Measurements from ENCODE around the gene TBC1D20. TPM values are rescaled to one million over a fixed set of nuclear protein-coding genes. Genes with fewer than 3 reads are reported as not detected.

Gene TBC1D20
- total and polyA plus RNA-seq, 2 of the 4 experiments (the other 2 are of a cell fraction) = 39.1 to 42.8 TPM

DNA sequence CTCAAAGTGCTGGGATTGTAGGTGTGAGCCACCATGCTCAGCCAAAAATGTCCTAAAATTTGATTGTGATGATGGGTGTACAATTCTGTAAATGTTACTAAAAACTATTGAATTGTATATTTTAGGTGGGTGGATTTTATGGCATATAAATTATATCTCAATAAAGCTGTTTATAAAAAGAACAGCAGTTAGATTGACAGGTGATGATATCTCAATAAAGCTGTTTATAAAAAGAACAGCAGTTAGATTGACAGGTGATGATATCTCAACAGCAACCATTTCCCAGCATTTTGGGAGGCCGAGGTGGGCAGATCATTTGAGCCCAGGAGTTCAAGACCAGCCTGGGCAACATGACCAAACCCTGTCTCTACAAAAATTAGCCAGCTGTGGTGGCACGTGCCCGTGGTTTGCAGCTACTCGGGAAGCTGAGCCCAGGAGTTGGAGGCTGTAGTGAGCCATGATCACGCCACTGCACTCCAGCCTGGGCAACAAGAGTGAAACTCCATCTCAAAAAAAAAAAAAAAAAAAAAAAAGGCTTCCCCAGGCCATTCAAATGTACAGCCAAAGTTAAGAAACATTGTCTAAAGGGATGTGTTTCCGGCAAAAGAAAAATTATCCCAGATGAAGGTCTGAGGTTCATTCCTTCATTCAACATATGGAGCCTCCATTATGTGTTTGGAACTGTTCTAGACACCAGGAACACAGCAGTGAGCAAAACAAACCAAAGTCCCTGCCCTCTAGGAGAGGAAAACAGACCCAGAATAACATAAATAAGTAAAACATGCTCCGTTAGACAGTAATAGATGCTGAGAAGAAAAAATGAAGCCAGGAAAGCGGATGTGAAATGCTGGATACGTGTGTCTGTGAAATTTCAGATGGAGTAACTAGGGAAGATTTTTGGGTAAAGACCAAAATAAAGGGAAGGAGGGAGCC, 55.9 kb downstream of the TBC1D20 start:
- TF ChIP-seq RCOR1 (IDR thresholded peaks at IDR 0.05; ENCODE audit: insufficient replicate concordance, low read length) (no peak), MXI1 (IDR thresholded peaks at IDR 0.05; ENCODE audit: borderline replicate concordance, low read depth, low read length) (no peak), RAD21 (IDR thresholded peaks at IDR 0.05; ENCODE audit: low read length) (no peak), SMC3 (IDR thresholded peaks at IDR 0.05; ENCODE audit: low read depth, low read length) (no peak), MAZ (IDR thresholded peaks at IDR 0.05; ENCODE audit: borderline replicate concordance, low read depth, low read length) (no peak), NFE2L2 (IDR thresholded peaks at IDR 0.05; ENCODE audit: low read depth, low read length) (no peak), BHLHE40 (IDR thresholded peaks at IDR 0.05; ENCODE audit: low read depth, low read length) (no peak)
- TF ChIP-seq, protein P1, sequence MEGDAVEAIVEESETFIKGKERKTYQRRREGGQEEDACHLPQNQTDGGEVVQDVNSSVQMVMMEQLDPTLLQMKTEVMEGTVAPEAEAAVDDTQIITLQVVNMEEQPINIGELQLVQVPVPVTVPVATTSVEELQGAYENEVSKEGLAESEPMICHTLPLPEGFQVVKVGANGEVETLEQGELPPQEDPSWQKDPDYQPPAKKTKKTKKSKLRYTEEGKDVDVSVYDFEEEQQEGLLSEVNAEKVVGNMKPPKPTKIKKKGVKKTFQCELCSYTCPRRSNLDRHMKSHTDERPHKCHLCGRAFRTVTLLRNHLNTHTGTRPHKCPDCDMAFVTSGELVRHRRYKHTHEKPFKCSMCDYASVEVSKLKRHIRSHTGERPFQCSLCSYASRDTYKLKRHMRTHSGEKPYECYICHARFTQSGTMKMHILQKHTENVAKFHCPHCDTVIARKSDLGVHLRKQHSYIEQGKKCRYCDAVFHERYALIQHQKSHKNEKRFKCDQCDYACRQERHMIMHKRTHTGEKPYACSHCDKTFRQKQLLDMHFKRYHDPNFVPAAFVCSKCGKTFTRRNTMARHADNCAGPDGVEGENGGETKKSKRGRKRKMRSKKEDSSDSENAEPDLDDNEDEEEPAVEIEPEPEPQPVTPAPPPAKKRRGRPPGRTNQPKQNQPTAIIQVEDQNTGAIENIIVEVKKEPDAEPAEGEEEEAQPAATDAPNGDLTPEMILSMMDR (conservative IDR thresholded peaks at IDR 0.05; ENCODE audit: low read depth, low read length) = no peak
- TF ChIP-seq, protein P2, sequence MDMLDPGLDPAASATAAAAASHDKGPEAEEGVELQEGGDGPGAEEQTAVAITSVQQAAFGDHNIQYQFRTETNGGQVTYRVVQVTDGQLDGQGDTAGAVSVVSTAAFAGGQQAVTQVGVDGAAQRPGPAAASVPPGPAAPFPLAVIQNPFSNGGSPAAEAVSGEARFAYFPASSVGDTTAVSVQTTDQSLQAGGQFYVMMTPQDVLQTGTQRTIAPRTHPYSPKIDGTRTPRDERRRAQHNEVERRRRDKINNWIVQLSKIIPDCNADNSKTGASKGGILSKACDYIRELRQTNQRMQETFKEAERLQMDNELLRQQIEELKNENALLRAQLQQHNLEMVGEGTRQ (IDR thresholded peaks at IDR 0.05; ENCODE audit: low read depth, low read length) = no peak
- TF ChIP-seq, protein P3, sequence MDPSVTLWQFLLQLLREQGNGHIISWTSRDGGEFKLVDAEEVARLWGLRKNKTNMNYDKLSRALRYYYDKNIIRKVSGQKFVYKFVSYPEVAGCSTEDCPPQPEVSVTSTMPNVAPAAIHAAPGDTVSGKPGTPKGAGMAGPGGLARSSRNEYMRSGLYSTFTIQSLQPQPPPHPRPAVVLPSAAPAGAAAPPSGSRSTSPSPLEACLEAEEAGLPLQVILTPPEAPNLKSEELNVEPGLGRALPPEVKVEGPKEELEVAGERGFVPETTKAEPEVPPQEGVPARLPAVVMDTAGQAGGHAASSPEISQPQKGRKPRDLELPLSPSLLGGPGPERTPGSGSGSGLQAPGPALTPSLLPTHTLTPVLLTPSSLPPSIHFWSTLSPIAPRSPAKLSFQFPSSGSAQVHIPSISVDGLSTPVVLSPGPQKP (IDR thresholded peaks at IDR 0.05; ENCODE audit: borderline replicate concordance, low read depth, low read length) = no peak
- no peak overlapping the region for H3K4ac ChIP-seq (ENCODE audit: low read depth, low read length)
- WGBS, 2 experiments (ENCODE audit: extremely low coverage in 2 of 2, insufficient read length in 1 of 2) = 82% methylated on average over 2 of the region's 9 CpGs; no CpG with 5 or more reads in 1 of the 2 experiments
- peak overlapping the region; percentile 40 to 41; a peak in 2 of 4 replicates for H4K8ac ChIP-seq (ENCODE audit: low read depth in 2 of 2, low read length in 2 of 2)
- H3K79me1 ChIP-seq (ENCODE audit: low read depth in 1 of 2, low read length in 2 of 2) = peaks cover 16 to 31% of the 10 kb centered on the region in 2 experiments
- intact Hi-C loops (cut with micrococcal nuclease) (no loop called here), dilution Hi-C loops (cut with HindIII; ENCODE audit: low sequenced_read_pairs, unreplicated experiment) (no loop called here), in situ Hi-C loops (cut with MboI; ENCODE audit: low sequenced_read_pairs) (no loop called here)
- no peak overlapping the region for H2BK20ac ChIP-seq (ENCODE audit: low read depth, low read length)
- ChIA-PET POLR2A (ENCODE audit: unreplicated experiment) (interaction anchor here (1.2 kb wide), 1 partner anchor 24 kb away, joined by 4 read pairs; no protein-coding TSS in a partner anchor), CTCF (interaction anchor here (1.0 kb wide), 1 partner anchor 30 kb away, joined by 3 read pairs; no protein-coding TSS in a partner anchor)
- H3K27ac ChIP-seq (ENCODE audit: insufficient read depth, low read length) = no peak overlapping the region
- no peak overlapping the region for H2BK120ac ChIP-seq (ENCODE audit: low read depth, low read length)
- no peak overlapping the region for H2BK5ac ChIP-seq (ENCODE audit: low read depth, low read length, poor library complexity, severe bottlenecking)
- peak overlapping the region; percentile 40; the same call in 1 of the 2 replicates for H3K9ac ChIP-seq (ENCODE audit: low read depth, low read length)
- H3K36me3 ChIP-seq (ENCODE audit: control insufficient read depth, insufficient read depth, low read length) = peaks cover 10% of the 10 kb centered on the region
- no peak overlapping the region for H4K91ac ChIP-seq (ENCODE audit: insufficient read depth, low read depth, low read length)
- no peaks in the 10 kb centered on the region for H3K27me3 ChIP-seq (ENCODE audit: control insufficient read depth, insufficient read depth, low read length)
- H3K56ac ChIP-seq (ENCODE audit: extremely low read depth, insufficient read depth, low read length) = no peak overlapping the region
- no peak overlapping the region for H3K23ac ChIP-seq (ENCODE audit: low read depth, low read length)
- no peak for ATAC-seq (ENCODE audit: low read depth)
- peaks cover 18% of the 10 kb centered on the region for H3K4me1 ChIP-seq (ENCODE audit: control insufficient read depth, insufficient read depth, low read length)
- DNase-seq = no peak
- H3K9me3 ChIP-seq (ENCODE audit: control insufficient read depth, insufficient read depth, low read length) = 0 out of 2 replicates have a peak, but pooled peaks cover 3% of the 10 kb centered on the region
- peaks cover 8% of the 10 kb centered on the region; the same call in 1 of the 2 replicates for H3K9me1 ChIP-seq (ENCODE audit: insufficient read depth, low read length)
- no peak overlapping the region for H3K18ac ChIP-seq (ENCODE audit: low read depth, low read length)
- H4K20me1 ChIP-seq (ENCODE audit: insufficient read depth, low read length) = peaks cover 12% of the 10 kb centered on the region; the same call in 1 of the 2 replicates
- no peak overlapping the region for H4K5ac ChIP-seq (ENCODE audit: low read depth, low read length)
- H2BK15ac ChIP-seq (ENCODE audit: low read depth, low read length) = no peak overlapping the region
- H3K14ac ChIP-seq (replicated peaks; ENCODE audit: low read depth, low read length) = no peak overlapping the region
- H2AK5ac ChIP-seq (ENCODE audit: low read depth, low read length) = no peak overlapping the region
- no peak overlapping the region for H2AK9ac ChIP-seq (replicated peaks; ENCODE audit: low read depth, low read length, poor library complexity)
- H2AFZ ChIP-seq (replicated peaks; ENCODE audit: low read length, poor library complexity) = peak overlapping the region; percentile 95
- H3K4me2 ChIP-seq (ENCODE audit: low read depth, low read length) = no peak overlapping the region
- BruUV-seq (replicated peaks) = no TSS peak
- no peak overlapping the region for H3K4me3 ChIP-seq (ENCODE audit: insufficient read depth, low read depth, low read length)

All from IMR-90 (cell line).